Neural cell (in vitro differentiated cells): ENCODE results near the gene MAST4. TPM values are rescaled to one million over a fixed set of nuclear protein-coding genes. Genes with fewer than 3 reads are reported as not detected.

Source experiments
- H2AFZ ChIP-seq: fragments of 200-600, 300-800 bp; sonication (generic), shearing (Covaris generic); 2 replicates; pipeline ENCODE4 v1.6.0; 2014; ENCODE audit warnings: low read depth, mild to moderate bottlenecking, antibody characterized with exemption, low read length, moderate library complexity
- H3F3A ChIP-seq: fragments of 200-600 bp; shearing (Covaris generic); 2 replicates; pipeline ENCODE4 v1.6.1; 2016; ENCODE audit warnings: mild to moderate bottlenecking, moderate library complexity, mixed read lengths, antibody characterized with exemption, low read length; ENCODE audit not compliant: insufficient read depth, poor library complexity, severe bottlenecking
- H3K27ac ChIP-seq: fragments of 200-600, 300-800 bp; sonication (generic), shearing (Covaris generic); 2 replicates; pipeline ENCODE4 v1.5.1; 2014; ENCODE audit warnings: mild to moderate bottlenecking, low read length, moderate library complexity
- H3K27me3 ChIP-seq: fragments of 300-800, 200-600 bp; sonication (generic), shearing (Covaris generic); 2 replicates; pipeline ENCODE4 v1.6.0; 2014; ENCODE audit warnings: mild to moderate bottlenecking, low read depth, low read length, moderate library complexity; ENCODE audit not compliant: insufficient read depth
- H3K36me3 ChIP-seq: fragments of 300-800, 200-600 bp; sonication (generic), shearing (Covaris generic); 2 replicates; pipeline ENCODE4 v1.5.1; 2014; ENCODE audit warnings: mild to moderate bottlenecking, antibody characterized with exemption, low read length, moderate library complexity; ENCODE audit not compliant: insufficient read depth
- H3K4me2 ChIP-seq: fragments of 300-800, 200-600 bp; sonication (generic), shearing (Covaris generic); 2 replicates; pipeline ENCODE4 v1.6.0; 2014; ENCODE audit warnings: mild to moderate bottlenecking, low read length
- H3K4me3 ChIP-seq: fragments of 300-800, 200-600 bp; sonication (generic), shearing (Covaris generic); 2 replicates; pipeline ENCODE4 v1.5.1; 2014; ENCODE audit warnings: mild to moderate bottlenecking, low read length, moderate library complexity
- H3K79me2 ChIP-seq: fragments of 200-600 bp; shearing (Covaris generic); replicated peaks from 2 replicates; pipeline ENCODE4 v1.6.0; 2014; ENCODE audit warnings: mild to moderate bottlenecking, low read length, moderate library complexity; ENCODE audit not compliant: insufficient read depth
- H3K9ac ChIP-seq: fragments of 300-800, 200-600 bp; sonication (generic), shearing (Covaris generic); 2 replicates; pipeline ENCODE4 v1.6.1; 2016; ENCODE audit warnings: mild to moderate bottlenecking, low read length, mixed read lengths
- H3K9me2 ChIP-seq: fragments of 200-600 bp; shearing (Covaris generic); 2 replicates; pipeline ENCODE4 v1.6.1; 2016; ENCODE audit warnings: mild to moderate bottlenecking, low read length, mixed read lengths; ENCODE audit not compliant: insufficient read depth
- H3K9me3 ChIP-seq: fragments of 200-600, 300-800 bp; sonication (generic), shearing (Covaris generic); 2 replicates; pipeline ENCODE4 v1.6.1; 2016; ENCODE audit warnings: mild to moderate bottlenecking, mixed run types, low read length, moderate library complexity, mixed read lengths
- H4K20me1 ChIP-seq: fragments of 200-600 bp; shearing (Covaris generic); 2 replicates; pipeline ENCODE4 v1.6.1; 2016; ENCODE audit warnings: mild to moderate bottlenecking, mixed run types; ENCODE audit not compliant: insufficient read depth
- EP300 ChIP-seq: fragments of 450-650 bp; conservative IDR thresholded peaks from 2 replicates; pipeline ENCODE4 v1.6.1; 2014; ENCODE audit warnings: antibody characterized with exemption, mild to moderate bottlenecking, moderate library complexity; ENCODE audit not compliant: poor library complexity, severe bottlenecking
- EZH2 ChIP-seq: fragments of 200-600, 300-800 bp; shearing (Covaris generic), sonication (generic); IDR thresholded peaks from 2 replicates; pipeline ENCODE4 v1.6.1; 2014; ENCODE audit warnings: antibody characterized with exemption, low read length, borderline replicate concordance, mild to moderate bottlenecking; ENCODE audit not compliant: insufficient read depth, poor library complexity, severe bottlenecking
- MXI1 ChIP-seq: fragments of 450-650 bp; conservative IDR thresholded peaks from 2 replicates; pipeline ENCODE4 v1.6.1; 2014; ENCODE audit warnings: antibody characterized with exemption, mild to moderate bottlenecking; ENCODE audit not compliant: poor library complexity, severe bottlenecking
- POLR2AphosphoS5 ChIP-seq: IDR thresholded peaks from 2 replicates; pipeline ENCODE4 v1.6.1; 2012
- RAD21 ChIP-seq: fragments of 450-650 bp; conservative IDR thresholded peaks from 2 replicates; pipeline ENCODE4 v1.6.1; 2014; ENCODE audit warnings: antibody characterized with exemption, mild to moderate bottlenecking, moderate library complexity
- SMC3 ChIP-seq: fragments of 450-650 bp; conservative IDR thresholded peaks from 2 replicates; pipeline ENCODE4 v1.6.1; 2014; ENCODE audit warnings: antibody characterized with exemption, mild to moderate bottlenecking, moderate library complexity; ENCODE audit not compliant: poor library complexity
- TAF1 ChIP-seq: IDR thresholded peaks from 2 replicates; pipeline ENCODE4 v1.6.1; 2012; ENCODE audit warnings: low read depth
- polyA plus RNA-seq: library from polyadenylated mRNA; depleted of rRNA; stranded (reverse); fragments of >200 nt; gene quantifications from 2 replicates; pipeline ENCODE4 v1.2.3, GENCODE V29; 2014
- TF ChIP-seq, protein P1 (sequence below): fragments of 450-650 bp; IDR thresholded peaks from 2 replicates; pipeline ENCODE4 v1.5.1; 2014; ENCODE audit warnings: antibody characterized with exemption, mild to moderate bottlenecking, moderate library complexity; ENCODE audit not compliant: poor library complexity, severe bottlenecking
- TF ChIP-seq, protein P2 (sequence below): IDR thresholded peaks from 2 replicates; pipeline ENCODE4 v1.6.1; 2012; ENCODE audit warnings: borderline replicate concordance

The MAST4 gene
- polyA plus RNA-seq, 1 donor from 2014 or later = 2.3 TPM

DNA sequence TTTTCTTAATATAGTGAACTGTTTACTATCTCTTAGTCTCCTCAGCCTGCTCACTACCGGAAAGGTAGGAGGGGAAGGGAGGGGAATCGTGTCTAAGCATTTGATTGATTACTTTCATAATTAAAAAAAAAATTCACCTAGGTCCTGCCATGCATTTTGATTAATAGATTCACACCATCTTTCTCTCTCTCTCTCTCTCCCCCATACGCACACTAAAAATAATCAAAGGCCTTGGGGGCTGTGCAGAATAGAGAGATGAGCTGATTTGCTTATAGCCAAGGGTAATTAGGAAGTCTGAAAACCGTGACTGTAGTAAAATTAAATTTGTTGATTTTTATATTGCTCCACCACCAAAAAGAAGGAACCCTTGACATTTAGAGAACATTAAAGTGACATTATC, 550.8 kb downstream of the MAST4 start:
- no peaks in the 10 kb centered on the region for H3K27me3 ChIP-seq
- TF ChIP-seq MXI1 (no peak), EZH2 (no peak), RAD21 (no peak), SMC3 (no peak), EP300 (no peak), POLR2AphosphoS5 (no peak), TAF1 (no peak)
- TF ChIP-seq, protein P1, sequence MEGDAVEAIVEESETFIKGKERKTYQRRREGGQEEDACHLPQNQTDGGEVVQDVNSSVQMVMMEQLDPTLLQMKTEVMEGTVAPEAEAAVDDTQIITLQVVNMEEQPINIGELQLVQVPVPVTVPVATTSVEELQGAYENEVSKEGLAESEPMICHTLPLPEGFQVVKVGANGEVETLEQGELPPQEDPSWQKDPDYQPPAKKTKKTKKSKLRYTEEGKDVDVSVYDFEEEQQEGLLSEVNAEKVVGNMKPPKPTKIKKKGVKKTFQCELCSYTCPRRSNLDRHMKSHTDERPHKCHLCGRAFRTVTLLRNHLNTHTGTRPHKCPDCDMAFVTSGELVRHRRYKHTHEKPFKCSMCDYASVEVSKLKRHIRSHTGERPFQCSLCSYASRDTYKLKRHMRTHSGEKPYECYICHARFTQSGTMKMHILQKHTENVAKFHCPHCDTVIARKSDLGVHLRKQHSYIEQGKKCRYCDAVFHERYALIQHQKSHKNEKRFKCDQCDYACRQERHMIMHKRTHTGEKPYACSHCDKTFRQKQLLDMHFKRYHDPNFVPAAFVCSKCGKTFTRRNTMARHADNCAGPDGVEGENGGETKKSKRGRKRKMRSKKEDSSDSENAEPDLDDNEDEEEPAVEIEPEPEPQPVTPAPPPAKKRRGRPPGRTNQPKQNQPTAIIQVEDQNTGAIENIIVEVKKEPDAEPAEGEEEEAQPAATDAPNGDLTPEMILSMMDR = no peak
- TF ChIP-seq, protein P2, sequence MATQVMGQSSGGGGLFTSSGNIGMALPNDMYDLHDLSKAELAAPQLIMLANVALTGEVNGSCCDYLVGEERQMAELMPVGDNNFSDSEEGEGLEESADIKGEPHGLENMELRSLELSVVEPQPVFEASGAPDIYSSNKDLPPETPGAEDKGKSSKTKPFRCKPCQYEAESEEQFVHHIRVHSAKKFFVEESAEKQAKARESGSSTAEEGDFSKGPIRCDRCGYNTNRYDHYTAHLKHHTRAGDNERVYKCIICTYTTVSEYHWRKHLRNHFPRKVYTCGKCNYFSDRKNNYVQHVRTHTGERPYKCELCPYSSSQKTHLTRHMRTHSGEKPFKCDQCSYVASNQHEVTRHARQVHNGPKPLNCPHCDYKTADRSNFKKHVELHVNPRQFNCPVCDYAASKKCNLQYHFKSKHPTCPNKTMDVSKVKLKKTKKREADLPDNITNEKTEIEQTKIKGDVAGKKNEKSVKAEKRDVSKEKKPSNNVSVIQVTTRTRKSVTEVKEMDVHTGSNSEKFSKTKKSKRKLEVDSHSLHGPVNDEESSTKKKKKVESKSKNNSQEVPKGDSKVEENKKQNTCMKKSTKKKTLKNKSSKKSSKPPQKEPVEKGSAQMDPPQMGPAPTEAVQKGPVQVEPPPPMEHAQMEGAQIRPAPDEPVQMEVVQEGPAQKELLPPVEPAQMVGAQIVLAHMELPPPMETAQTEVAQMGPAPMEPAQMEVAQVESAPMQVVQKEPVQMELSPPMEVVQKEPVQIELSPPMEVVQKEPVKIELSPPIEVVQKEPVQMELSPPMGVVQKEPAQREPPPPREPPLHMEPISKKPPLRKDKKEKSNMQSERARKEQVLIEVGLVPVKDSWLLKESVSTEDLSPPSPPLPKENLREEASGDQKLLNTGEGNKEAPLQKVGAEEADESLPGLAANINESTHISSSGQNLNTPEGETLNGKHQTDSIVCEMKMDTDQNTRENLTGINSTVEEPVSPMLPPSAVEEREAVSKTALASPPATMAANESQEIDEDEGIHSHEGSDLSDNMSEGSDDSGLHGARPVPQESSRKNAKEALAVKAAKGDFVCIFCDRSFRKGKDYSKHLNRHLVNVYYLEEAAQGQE = no peak
- no peak overlapping the region for H3K4me3 ChIP-seq
- H3K9ac ChIP-seq = no peak overlapping the region
- no peaks in the 10 kb centered on the region for H3K9me2 ChIP-seq
- H3K9me3 ChIP-seq = no peaks in the 10 kb centered on the region
- H3K36me3 ChIP-seq = no peaks in the 10 kb centered on the region
- H3K27ac ChIP-seq = no peak overlapping the region
- no peak overlapping the region for H3K4me2 ChIP-seq
- no peaks in the 10 kb centered on the region for H4K20me1 ChIP-seq
- H3F3A ChIP-seq = no peaks in the 10 kb centered on the region
- no peaks in the 10 kb centered on the region for H3K79me2 ChIP-seq
- H2AFZ ChIP-seq = no peak overlapping the region

GRCh38 chr5:67147760-67148159, 551.6 kb downstream of the MAST4 start:
- Histone ChIP-seq H3K79me2 (no peaks in the 10 kb centered on the region), H3K27ac (no peak overlapping the region), H3K4me3 (no peak overlapping the region), H2AFZ (no peak overlapping the region), H3K4me2 (no peak overlapping the region), H3K9me3 (no peaks in the 10 kb centered on the region), H4K20me1 (no peaks in the 10 kb centered on the region), H3F3A (no peaks in the 10 kb centered on the region), H3K9ac (no peak overlapping the region), H3K27me3 (no peaks in the 10 kb centered on the region), H3K36me3 (no peaks in the 10 kb centered on the region), H3K9me2 (no peaks in the 10 kb centered on the region)
- TF ChIP-seq, protein P2 = no peak
- TF ChIP-seq SMC3 (no peak), RAD21 (no peak), MXI1 (no peak), POLR2AphosphoS5 (no peak), EP300 (no peak), TAF1 (no peak), EZH2 (no peak)
- TF ChIP-seq, protein P1 = no peak
